CD4-positive, alpha-beta T cell treated with Interleukin-4 for 1 hour (primary cell): ENCODE results near the gene CRELD2.

Experiments used
- DNase-seq, 2 donors: peaks; one replicate each; pipeline ENCODE4 v3.0.0-alpha.2; 2020 to 2022

Gene CRELD2

GRCh38 chr22:49970528-49971231 lies 52.2 kb downstream of the CRELD2 start:
- DNase-seq: peak; percentile 93 to 94

DNA sequence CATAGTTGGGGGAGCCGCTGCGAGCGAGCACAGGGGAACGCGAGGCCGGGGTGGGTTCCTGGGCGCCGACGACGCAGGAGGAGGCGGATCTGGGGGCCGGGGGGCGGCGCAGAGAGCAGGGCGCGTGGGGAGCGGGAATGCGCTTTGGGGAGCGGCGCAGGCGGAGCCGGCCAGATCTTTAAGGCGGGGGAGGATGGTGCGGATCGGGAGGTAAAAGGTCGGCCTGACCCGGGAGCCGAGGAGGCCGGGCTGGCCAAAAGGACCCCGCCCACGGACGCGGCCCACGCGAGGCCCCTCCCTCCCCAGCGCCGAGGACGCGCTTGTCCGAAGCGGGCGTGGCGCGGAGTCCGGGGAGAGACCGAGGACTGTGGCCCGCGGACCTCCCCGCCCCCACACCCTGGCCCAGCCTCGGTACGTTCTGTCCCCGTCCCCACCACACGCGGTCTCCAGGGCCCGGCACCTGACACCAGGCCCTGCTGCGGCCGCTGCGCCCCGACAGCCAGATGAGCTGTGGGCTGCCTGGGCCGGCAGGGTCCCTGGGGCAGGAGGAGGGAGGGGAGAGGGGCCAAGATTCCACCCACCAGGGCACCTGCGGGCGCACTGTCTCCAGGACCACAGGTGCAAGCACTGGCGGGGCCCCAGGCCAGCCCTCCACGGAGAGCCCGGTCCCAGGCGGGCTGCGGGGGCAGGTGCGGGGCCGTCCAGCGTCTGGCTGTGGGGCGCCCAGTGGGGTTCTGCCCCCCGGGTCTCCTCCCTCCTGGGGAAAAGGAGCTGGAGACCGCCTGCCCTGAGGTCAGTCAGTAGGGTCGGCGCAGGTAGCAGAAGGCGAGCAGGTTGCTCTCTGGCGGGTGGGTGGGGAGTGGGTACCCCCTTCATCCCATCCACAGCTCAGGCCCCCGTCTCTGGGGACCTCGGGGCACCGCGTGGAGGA lies 53.1 kb downstream of the CRELD2 start:
- DNase-seq: peak; percentile 29 to 56

DNA sequence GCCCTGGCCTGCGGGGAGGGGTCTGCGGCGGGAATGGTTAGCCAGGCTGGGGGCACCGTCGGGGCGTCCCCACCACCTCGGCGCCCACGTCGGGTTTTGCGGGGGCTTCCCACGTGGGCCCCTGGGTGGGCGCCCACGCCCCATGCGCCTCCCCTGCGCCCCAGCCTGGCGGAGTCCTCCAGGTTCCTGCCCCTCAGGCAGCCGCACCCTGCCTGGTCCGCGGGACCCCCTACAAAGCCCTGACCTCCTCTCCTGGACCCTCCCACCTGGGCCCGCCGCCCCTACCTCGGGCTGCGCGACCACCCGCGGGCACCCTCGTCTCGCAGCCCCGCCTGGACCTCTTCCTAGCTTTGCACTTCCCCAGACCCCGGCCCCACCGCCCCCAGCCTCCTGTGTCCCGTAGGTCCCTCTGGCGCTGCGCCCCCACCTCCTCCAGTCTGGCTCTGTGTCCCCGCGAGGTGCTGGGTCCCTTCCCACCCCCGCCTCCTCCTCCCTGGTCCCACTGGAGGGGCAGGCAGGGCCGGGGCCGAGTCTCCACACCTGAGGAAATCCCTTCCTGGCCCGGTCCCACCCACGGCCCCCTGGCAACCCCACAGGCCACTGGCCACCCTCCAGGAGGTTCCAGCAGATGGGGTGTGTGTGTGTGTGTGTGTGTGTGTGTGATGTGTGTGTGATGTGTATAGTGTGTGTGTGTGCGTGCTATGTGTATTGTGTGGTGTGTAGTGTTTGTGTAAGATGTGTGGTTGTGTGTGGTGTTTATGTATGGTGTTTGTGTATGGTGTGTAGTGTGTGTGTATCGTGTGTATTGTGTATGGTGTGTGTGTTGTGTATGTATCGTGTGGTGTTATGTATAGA lies 54.0 kb downstream of the CRELD2 start:
- no peak for DNase-seq

DNA sequence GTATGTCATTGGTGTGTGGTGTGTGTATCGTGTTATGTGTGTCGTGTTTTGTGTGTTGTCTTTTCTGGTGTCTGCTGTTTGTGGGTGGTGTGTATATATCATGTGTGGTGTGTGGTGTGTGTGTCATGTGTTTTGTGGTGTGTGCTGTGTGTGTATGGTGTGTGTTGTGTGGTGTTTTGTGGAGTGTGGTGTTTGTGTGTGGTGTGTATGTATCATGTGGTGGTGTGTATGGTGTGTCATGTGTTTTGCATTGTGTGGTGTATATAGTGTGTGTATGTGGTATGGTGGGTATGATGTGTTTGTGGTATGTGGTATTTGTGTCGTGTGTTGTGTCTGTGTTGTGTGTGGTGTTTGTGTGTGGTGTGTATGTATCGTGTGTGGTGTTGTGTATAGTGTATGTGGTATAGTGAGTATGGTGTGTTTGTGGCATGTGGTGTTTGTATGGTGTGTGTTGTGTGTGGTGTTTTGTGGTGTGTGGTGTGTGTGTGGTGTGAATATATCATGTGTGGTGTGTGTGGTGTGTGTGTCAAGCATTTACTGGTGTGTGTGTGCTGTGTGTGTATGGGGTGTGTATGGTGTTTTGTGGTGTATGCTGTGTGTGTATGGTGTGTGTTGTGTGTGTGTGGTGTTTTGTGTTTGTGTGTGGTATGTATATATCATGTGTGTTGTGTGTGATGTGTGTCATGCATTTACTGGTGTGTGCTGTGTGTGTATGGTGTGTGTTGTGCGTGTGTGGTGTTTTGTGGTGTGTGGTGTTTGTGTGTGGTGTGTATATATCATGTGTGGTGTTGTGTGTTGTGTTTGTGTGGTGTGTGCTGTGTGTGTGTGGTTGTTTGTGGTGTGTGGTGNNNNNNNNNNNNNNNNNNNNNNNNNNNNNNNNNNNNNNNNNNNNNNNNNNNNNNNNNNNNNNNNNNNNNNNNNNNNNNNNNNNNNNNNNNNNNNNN lies 54.9 kb downstream of the CRELD2 start:
- DNase-seq: peak in 1 of 2 donors; percentile 26

DNA sequence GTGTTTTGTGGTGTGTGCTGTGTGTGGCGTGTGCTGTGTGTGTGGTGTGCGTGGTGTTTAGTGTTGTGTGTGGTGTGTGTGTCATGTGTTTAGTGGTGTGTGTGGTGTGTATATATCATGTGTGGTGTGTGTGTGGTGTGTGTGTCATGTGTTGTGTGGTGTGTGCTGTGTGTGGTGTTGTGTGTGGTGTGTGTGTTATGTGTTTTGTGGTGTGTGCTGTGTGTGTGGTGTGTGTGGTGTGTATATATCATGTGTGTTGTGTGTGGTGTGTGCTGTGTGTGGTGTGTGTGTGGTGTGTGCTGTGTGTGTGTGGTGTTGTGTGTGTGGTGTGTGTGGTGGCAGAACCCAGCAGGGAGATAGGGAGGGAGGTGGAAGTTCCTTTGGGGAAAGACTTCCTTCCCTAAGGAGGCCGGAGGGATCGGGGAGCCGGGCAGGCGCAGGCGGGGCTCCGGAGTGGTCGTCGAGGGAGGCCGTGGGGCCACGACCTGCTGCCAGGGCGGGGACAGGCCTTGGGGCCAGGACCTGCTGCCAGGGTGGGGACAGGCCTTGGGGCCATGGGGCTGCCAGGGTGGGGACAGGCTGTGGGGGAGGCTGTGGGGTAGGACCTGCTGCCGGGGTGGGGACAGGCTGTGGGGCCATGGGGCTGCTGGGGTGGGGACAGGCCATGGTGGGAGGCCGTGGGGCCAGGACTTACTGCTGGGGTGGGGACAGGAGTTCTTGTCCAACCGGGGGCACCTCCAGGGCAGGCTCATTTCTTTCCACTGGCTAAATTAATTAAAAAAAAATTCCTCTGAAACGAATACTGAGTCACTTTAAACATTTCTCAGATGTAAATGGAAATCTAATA lies 57.3 kb downstream of the CRELD2 start:
- DNase-seq: peak; percentile 11 to 34

DNA sequence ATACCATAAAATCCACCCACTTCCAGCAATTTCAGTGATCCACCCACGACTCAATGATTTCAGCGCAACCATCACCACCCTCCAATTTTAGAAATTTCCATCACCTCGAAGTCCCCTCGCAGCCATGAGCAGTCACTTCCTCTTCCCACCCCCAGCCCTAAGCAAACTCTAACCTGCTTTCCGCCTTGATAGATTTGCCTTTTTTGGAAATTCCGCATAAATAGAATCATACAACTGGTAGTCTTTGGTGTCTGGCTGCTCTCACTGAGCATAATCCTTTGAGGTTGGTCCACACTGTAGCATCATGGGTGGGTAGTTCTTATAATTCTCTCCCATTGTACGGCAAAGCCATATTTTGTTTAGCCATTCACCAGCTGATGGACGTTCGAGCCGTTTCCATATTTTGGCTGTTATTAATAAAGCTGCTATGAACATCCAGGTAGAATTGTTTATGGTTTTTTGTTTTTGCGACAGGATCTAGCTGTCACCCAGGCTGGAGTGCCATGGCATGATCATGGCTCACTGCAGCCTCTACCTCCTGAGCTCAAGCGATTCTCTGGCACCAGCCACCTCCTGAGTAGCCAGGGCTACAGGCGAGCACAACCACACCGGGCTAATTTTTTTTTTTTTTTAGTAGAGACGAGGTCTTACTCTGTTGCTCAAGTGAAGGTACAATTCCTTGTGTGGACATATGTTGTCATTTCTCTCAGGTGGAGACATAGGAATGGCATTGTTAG lies 58.2 kb downstream of the CRELD2 start:
- peak in 1 of 2 donors; percentile 78 for DNase-seq
